AG09309 (cell line): ENCODE data around the gene XK.
"Not testable (repeated sequence)": the region's sequence is repeated elsewhere in the genome, so short reads cannot be mapped to it uniquely, and the experiment has no call there.

Experiments
- DNase-seq: peaks from one replicate; pipeline ENCODE4 v3.0.0-alpha.2; 2010; ENCODE audit warnings: low read depth
- H3K4me3 ChIP-seq: 2 replicates; pipeline ENCODE4 v1.5.1; 2011; ENCODE audit warnings: mild to moderate bottlenecking, low read depth, low read length, moderate library complexity; ENCODE audit not compliant: control insufficient read depth
- TF ChIP-seq, protein P1 (sequence below): IDR thresholded peaks from 2 replicates; pipeline ENCODE4 v1.5.1; 2011; ENCODE audit warnings: mild to moderate bottlenecking, low read depth, low read length, inconsistent platforms; ENCODE audit not compliant: insufficient read depth, control insufficient read depth; ENCODE audit errors: missing control alignments

XK gene

DNA sequence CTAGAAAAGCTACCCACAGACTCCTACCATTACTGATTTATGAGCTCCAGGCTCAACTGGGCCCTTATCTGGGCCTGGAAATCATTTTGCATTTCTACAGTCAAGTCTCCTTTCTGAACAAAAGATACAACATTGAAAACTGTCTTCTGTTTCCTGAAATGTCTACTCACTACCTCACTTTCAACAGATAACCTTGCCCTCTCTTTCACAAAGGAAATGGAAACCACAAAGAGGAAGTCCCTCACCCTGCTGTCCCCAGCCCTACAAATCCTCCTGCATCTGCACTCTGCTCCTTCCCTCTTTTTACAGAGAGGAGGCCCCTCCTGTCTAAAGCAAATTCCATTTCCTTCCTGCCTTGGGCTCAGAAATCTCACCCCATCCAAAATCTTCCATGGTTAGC is 69.4 kb downstream of the XK start:
- DNase-seq: no peak
- H3K4me3 ChIP-seq: no peak overlapping the region
- TF ChIP-seq, protein P1, sequence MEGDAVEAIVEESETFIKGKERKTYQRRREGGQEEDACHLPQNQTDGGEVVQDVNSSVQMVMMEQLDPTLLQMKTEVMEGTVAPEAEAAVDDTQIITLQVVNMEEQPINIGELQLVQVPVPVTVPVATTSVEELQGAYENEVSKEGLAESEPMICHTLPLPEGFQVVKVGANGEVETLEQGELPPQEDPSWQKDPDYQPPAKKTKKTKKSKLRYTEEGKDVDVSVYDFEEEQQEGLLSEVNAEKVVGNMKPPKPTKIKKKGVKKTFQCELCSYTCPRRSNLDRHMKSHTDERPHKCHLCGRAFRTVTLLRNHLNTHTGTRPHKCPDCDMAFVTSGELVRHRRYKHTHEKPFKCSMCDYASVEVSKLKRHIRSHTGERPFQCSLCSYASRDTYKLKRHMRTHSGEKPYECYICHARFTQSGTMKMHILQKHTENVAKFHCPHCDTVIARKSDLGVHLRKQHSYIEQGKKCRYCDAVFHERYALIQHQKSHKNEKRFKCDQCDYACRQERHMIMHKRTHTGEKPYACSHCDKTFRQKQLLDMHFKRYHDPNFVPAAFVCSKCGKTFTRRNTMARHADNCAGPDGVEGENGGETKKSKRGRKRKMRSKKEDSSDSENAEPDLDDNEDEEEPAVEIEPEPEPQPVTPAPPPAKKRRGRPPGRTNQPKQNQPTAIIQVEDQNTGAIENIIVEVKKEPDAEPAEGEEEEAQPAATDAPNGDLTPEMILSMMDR: no peak

DNA sequence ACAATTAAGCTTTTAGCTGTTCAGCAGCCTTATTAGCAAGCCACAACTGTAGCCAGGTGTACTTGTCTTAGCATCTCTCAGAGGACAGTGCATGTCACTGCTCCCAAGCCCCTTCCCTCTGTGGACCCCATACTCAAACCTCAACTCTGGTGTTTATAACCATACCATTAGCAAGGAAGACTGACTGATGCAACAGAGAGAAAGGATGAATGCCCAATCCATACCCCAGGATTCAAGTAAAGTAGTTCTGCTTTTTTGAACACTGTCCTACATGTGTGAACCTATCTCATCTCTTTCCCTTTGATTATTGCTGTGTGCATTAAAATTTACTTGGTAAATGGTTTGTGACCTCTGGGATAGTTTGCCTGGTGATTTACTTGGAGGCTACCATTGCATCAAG is 71.5 kb downstream of the XK start:
- no peak for DNase-seq
- no peak overlapping the region for H3K4me3 ChIP-seq
- TF ChIP-seq, protein P1: no peak

DNA sequence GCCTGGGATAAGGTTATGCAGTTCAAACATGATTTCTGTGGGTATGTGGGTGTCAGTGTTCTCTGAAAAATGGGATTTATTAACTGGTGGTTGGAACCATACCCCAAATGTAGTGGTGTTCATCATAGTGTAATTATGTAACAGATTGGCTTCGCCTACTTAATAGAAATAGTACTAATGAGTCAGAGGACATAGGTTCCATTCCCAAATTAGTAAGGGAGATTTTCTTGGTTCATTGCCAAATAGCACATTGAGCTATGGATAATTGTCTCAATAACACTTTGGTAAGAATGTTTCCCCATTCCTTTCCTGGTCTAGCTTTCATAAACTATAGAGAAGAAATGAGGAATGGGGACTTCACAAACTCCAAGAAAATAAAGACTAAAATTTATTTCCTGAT is 73.8 kb downstream of the XK start:
- TF ChIP-seq, protein P1: no peak
- DNase-seq: no peak
- H3K4me3 ChIP-seq: no peak overlapping the region

DNA sequence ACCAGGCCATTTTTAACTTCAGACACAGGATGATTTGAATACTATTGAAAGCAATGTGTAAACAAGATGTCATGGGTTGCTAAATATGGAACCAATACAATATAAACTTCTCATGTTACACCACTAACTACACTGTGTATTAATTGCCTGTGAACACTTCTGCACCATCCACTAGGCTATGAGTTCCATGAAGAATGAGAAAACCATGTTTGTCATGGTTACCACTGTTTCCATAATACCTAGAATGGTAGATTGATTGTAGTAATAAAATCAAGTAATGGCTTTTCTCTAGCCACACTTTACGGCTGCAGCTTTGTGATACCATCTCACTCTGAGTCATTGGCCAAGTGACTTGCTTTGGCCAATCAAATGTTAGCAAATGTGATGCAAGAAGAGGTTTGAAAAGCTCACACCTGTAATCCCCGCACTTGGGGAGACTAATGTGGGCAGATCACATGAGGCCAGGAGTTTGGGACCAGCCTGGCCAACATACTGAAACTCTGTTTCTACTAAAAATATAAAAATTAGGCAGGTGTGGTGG is 74.4 kb downstream of the XK start:
- no peak for DNase-seq
- TF ChIP-seq, protein P1: no peak
- H3K4me3 ChIP-seq: no peak overlapping the region

DNA sequence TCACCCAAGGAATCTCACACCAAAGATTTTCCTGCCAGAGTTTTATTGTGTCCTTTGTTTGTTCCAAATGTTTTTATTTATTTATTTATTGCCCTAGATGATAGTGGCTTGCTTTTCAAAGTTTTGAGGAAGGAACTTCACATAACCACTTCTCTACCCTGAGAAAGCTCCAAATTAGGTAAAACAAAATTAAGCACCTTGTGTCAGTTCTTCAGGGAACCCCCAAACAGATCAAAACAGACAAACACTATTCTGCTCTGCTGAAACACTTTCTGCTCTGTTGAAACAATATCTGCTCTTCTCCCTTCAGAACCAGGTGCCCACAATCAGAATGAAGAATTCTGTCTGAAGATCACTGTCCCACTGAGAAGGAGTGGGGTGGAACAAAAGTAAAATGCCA is 77.8 kb downstream of the XK start:
- TF ChIP-seq, protein P1: no peak
- H3K4me3 ChIP-seq: no peak overlapping the region

DNA sequence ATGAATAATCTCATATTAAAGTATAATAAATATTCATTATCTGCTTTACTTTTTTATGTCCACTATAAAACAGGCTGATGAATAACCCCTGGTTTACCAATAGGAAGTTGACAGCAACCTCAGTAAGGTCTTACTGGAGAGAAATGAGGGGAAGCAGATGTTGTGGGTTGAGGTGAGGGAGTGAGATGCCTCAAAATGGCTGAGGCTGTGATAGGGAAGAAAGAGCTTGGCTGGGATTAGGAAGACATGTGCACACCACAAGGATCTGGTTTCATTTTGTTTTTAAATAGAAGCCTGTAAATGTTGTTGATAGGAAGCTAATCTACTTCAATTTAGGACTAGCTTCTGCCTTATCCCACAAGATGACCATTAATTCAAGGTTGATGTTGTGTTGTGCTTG is 79.9 kb downstream of the XK start:
- H3K4me3 ChIP-seq: no peak overlapping the region
- no peak for DNase-seq
- TF ChIP-seq, protein P1: no peak

More for the DNA sequence above, 77.8 kb downstream of the XK start:
- DNase-seq: no peak

DNA sequence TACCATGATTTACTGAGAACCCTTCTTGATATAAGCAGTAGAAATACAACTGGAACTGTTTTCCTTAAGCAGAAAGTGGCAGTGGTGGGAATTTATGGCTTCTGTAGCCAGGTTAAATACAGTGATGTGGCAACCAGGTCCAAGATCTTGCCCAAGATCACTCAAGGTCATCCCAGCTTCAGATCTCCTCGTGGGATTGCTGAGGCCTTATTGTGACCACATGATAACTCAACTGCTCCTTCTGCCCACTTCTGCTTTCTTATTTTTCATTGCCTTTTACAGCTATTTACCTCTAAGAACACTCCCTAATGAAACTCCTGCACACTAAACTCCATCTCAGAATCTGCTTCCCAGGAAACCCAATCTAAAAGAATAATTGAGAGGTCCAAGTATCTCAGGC is 81.8 kb downstream of the XK start:
- DNase-seq: no peak
- H3K4me3 ChIP-seq: no peak overlapping the region
- TF ChIP-seq, protein P1: no peak

DNA sequence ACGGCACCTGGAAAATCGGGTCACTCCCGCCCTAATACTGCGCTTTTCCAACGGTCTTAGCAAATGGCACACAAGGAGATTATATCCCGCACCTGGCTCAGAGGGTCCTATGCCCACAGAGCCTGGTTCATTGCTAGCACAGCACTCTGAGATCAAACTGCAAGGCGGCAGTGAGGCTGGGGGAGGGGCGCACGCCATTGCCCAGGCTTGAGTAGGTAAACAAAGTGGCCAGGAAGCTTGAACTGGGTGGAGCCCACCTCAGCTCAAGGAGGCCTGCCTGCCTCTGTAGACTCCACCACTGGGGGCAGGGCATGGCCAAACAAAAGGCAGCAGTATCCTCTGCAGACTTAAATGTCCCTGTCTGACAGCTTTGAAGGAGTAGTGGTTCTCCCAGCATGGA is 83.3 kb downstream of the XK start:
- not testable (repeated sequence) for H3K4me3 ChIP-seq, DNase-seq
